Stimulated activated CD4-positive, alpha-beta T cell treated with anti-CD3 and anti-CD28 coated beads, Interleukin-1b, Interleukin-23, amount 100 ng/mL, for 48 hours (primary cell): Measurements from ENCODE around the gene KDELR1.

Experiments used
- DNase-seq: peaks from one replicate; pipeline ENCODE4 v3.0.0-alpha.2; 2020

Gene KDELR1

GRCh38 chr19:48391100-48392005 lies at the start of gene KDELR1:
Gene KDELR1 (minus strand): TSS chr19:48391551. CDS start chr19:48391358, 193 bp downstream.
- DNase-seq, result peak; percentile 67

GRCh38 chr19:48436586-48436985 lies 45.2 kb upstream of the KDELR1 start:
- no peak for DNase-seq

- no peak for DNase-seq
Measured at GRCh38 chr19:48433337-48433736, 42.0 kb upstream of the KDELR1 start.

- no peak for DNase-seq
Measured at GRCh38 chr19:48428670-48429069, 37.3 kb upstream of the KDELR1 start.

GRCh38 chr19:48424694-48425219 lies 33.4 kb upstream of the KDELR1 start:
- no peak for DNase-seq

DNA sequence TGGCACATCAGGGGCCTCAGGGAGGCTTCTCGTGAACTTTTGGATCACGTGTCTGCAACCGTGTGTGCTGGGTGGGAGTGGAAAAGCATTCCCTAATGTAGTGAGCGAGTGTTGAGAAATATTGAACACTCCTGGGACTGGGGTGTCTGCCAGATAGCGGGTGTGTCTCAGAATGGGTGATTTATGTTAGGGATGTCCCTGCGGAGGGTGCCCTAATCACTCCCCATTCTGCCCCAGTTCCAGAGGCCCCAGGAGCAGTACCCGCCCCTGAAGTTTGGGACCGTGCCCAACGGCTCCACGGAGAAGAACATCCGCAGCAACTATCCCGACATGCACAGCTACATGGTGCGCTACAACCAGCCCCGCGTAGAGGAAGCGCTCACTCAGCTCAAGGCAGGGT lies 30.2 kb upstream of the KDELR1 start:
- no peak for DNase-seq

- peak; percentile 77 for DNase-seq
Measured at GRCh38 chr19:48419158-48419920, 28.0 kb upstream of the KDELR1 start.

- DNase-seq, result no peak
Measured at GRCh38 chr19:48418317-48419064, 27.1 kb upstream of the KDELR1 start.

DNA sequence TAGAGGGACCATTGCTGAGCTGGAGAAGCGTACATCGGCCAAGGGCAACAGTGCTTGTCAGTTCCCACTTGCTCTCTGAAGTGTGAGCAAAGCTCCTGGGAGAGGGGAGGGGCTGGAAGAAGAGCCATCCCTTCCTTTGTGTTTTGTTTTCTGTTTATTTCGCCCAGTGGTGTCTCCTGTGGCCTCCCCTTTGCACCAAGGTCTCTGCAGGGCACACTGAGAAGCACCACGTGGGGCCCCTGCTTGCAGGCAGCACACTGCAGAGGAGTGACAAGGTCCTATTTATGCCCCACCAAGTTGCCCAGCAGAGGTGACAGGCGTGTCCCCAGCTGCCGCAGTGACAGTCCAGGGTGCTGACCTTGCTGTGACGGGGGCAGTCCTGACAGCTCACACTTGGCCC lies 26.1 kb upstream of the KDELR1 start:
- no peak for DNase-seq

DNA sequence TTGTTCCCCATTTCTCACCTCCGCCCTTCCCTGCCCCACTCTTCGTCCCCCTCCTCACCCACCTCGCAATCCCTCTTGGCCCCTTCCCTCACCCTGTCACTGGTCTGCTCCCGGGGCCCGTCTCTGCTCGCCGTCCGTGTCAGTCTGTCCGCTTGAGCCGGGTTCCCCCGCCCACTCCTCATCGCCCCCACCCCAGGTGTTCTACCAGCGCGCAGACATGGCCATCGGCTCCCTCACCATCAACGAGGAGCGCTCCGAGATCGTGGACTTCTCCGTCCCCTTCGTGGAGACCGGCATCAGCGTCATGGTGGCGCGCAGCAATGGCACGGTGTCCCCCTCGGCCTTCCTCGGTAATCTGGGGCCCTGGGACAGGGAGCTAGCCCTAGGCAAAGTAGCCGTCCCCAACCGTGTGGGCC lies 24.5 kb upstream of the KDELR1 start:
- no peak for DNase-seq

- DNase-seq, result peak; percentile 88
Measured at GRCh38 chr19:48415395-48415794, 24.0 kb upstream of the KDELR1 start.

DNA sequence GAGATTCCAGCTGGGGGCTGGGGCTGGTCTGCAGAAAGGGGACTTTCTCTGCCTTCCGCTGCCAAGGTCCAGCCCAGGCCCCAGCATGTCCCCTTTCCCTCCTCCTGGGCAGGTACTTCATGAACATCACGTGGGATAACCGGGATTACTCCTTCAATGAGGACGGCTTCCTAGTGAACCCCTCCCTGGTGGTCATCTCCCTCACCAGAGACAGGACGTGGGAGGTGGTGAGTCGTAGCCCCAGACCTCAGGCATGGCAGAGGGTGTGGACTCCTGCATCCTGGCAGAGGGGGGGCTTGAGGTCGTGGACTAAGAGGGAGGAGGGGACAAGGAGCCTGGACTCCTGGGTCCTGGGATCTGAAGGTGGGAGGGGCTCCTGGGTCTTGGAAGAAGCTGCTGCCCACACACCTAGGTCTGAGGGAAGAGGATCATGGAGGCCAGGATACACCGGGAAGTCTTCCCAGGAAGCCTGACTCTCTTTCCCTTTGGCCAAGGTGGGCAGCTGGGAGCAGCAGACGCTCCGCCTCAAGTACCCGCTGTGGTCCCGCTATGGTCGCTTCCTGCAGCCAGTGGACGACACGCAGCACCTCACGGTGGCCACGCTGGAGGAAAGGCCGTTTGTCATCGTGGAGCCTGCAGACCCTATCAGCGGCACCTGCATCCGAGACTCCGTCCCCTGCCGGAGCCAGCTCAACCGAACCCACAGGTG lies 22.7 kb upstream of the KDELR1 start:
- DNase-seq, result no peak

GRCh38 chr19:48405850-48406249 lies 14.5 kb upstream of the KDELR1 start:
- no peak for DNase-seq

- DNase-seq, result no peak
Measured at GRCh38 chr19:48405010-48405659, 13.8 kb upstream of the KDELR1 start.

DNA sequence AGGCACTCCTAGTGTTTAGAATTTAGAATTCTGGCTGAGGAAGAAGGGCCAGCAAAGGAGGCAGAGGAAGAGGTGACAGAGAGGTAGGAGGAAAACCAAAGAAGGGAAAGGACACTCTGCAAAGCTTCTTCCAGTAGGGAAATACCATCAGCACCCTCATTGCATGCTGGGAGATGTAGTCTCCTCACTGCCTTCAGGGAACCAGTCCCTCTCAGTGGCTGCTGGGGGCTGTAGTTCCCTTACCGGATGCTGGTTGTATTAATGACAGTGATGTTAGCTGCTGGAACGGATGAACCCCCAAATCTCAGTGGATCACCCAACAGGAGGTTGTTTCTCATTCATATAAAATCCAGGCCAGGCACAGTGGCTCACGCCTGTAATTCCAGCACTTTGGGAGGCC lies 12.3 kb upstream of the KDELR1 start:
- peak; percentile 48 for DNase-seq

- no peak for DNase-seq
Measured at GRCh38 chr19:48401287-48401686, 9.9 kb upstream of the KDELR1 start.

GRCh38 chr19:48400018-48400742 lies 8.8 kb upstream of the KDELR1 start:
- peak; percentile 32 for DNase-seq

DNA sequence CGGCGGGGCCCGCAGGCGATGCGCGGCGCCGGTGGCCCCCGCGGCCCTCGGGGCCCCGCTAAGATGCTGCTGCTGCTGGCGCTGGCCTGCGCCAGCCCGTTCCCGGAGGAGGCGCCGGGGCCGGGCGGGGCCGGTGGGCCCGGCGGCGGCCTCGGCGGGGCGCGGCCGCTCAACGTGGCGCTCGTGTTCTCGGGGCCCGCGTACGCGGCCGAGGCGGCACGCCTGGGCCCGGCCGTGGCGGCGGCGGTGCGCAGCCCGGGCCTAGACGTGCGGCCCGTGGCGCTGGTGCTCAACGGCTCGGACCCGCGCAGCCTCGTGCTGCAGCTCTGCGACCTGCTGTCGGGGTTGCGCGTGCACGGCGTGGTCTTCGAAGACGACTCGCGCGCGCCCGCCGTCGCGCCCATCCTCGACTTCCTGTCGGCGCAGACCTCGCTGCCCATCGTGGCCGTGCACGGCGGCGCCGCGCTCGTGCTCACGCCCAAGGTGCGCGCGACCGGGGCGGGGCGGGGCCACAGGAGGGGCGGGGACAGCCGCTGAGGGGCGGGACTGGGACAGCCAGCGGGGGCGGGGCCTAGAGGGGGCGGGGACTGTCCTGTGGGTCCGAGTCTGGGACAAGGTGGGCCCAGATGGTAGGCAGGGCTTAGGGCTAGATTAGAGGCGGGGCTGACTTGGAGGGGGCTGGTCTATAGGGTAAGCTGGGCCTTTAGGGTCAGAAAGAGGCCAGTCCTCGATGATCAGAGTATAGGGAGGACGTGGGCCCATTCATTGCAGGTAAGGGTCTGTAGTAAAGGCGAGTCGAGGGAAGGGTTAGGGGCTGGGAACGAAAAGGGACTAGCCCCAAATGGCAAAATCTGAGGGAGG lies 7.3 kb upstream of the KDELR1 start:
- DNase-seq, result peak; percentile 89

DNA sequence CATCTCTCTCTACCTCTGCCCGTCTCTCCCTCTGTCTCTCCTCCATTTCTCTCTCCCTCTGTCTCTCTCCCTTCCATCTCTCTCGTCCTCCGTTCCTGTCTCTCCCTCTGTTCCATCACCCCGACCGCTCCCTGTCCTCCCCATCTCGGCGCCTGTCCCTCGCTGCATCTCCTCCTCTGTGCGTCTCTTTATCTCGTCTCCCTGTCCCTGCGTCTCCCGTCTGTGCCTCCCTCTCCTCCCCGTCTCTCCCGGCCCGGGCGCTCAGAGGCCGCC lies 6.7 kb upstream of the KDELR1 start:
- DNase-seq, result no peak
